Activated naive CD4-positive, alpha-beta T cell treated with anti-CD3 and anti-CD28 coated beads, Interleukin-2, amount 50 U/mL, for 72 hours (primary cell): ENCODE data around the gene DCUN1D1. TPM values are rescaled to one million over a fixed set of nuclear protein-coding genes. Genes with fewer than 3 reads are reported as not detected.

Experiments used
- ATAC-seq, 2 donors: fragments of 150-1000 bp; cut with Tn5 transposase; 2 replicates each; pipeline ENCODE4 v1.10.0; 2021; ENCODE audit warnings: mild to moderate bottlenecking in 2 of 2, moderate library complexity in 2 of 2
- DNase-seq, 2 donors: peaks; one replicate each; pipeline ENCODE4 v3.0.0; 2021 to 2022; ENCODE audit warnings: low spot score in 2 of 2
- H3K27ac Mint-ChIP-seq, 2 donors: one replicate each; pipeline ENCODE4 v1.8.0; 2022; ENCODE audit warnings: mild to moderate bottlenecking in 2 of 2, mixed read lengths in 2 of 2
- H3K36me3 Mint-ChIP-seq, 2 donors: one replicate each; pipeline ENCODE4 v1.8.0; 2022; ENCODE audit warnings: mixed read lengths in 2 of 2
- H3K9me3 Mint-ChIP-seq, 2 donors: one replicate each; pipeline ENCODE4 v1.8.0; 2022; ENCODE audit warnings: mixed read lengths in 2 of 2
- total RNA-seq, 2 donors: library from RNA; stranded (reverse); gene quantifications; one replicate each; pipeline ENCODE4 v1.2.3, GENCODE V29; 2022

The DCUN1D1 gene
- total RNA-seq, 2 donors from 2014 or later = 30.6 to 50.2 TPM

- H3K9me3 Mint-ChIP-seq = no peaks in the 10 kb centered on the region
- no peak for ATAC-seq
- H3K27ac Mint-ChIP-seq = peak overlapping the region in 1 of 2 donors; percentile 41
- no peak for DNase-seq
- H3K36me3 Mint-ChIP-seq = peaks cover 0 to 6% of the 10 kb centered on the region in 2 donors
Observed at GRCh38 chr3:182920515-182921084, 59.7 kb downstream of the DCUN1D1 start.

GRCh38 chr3:182919866-182920357, 60.4 kb downstream of the DCUN1D1 start:
- H3K36me3 Mint-ChIP-seq = peaks cover 2 to 4% of the 10 kb centered on the region in 2 donors
- no peak for ATAC-seq
- H3K27ac Mint-ChIP-seq = no peak overlapping the region
- DNase-seq = no peak
- H3K9me3 Mint-ChIP-seq = no peaks in the 10 kb centered on the region

GRCh38 chr3:182917134-182917533, 63.2 kb downstream of the DCUN1D1 start:
- DNase-seq (no peak), ATAC-seq (no peak)
- H3K36me3 Mint-ChIP-seq = peaks cover 8 to 11% of the 10 kb centered on the region in 2 donors
- H3K27ac Mint-ChIP-seq = no peak overlapping the region
- H3K9me3 Mint-ChIP-seq = no peaks in the 10 kb centered on the region

GRCh38 chr3:182914341-182914740, 66.0 kb downstream of the DCUN1D1 start:
- peak in 1 of 2 donors; percentile 59 for ATAC-seq
- H3K36me3 Mint-ChIP-seq = peaks cover 8 to 11% of the 10 kb centered on the region in 2 donors
- no peak for DNase-seq
- no peaks in the 10 kb centered on the region for H3K9me3 Mint-ChIP-seq
- peak overlapping the region; percentile 64 to 69 for H3K27ac Mint-ChIP-seq

- ATAC-seq (peak; percentile 8 to 48), DNase-seq (no peak)
- Mint-ChIP-seq H3K36me3 (peaks cover 8 to 11% of the 10 kb centered on the region in 2 donors), H3K9me3 (no peaks in the 10 kb centered on the region), H3K27ac (peak overlapping the region; percentile 69 to 71)
Observed at GRCh38 chr3:182913889-182914288, 66.4 kb downstream of the DCUN1D1 start.

GRCh38 chr3:182912474-182912873, 67.9 kb downstream of the DCUN1D1 start:
- DNase-seq (no peak), ATAC-seq (no peak)
- no peaks in the 10 kb centered on the region for H3K9me3 Mint-ChIP-seq
- no peak overlapping the region for H3K27ac Mint-ChIP-seq
- H3K36me3 Mint-ChIP-seq = peaks cover 8 to 11% of the 10 kb centered on the region in 2 donors

GRCh38 chr3:182911782-182912111, 68.6 kb downstream of the DCUN1D1 start:
- ATAC-seq (no peak), DNase-seq (no peak)
- H3K36me3 Mint-ChIP-seq = peaks cover 8 to 11% of the 10 kb centered on the region in 2 donors
- peak overlapping the region; percentile 44 to 65 for H3K27ac Mint-ChIP-seq
- H3K9me3 Mint-ChIP-seq = no peaks in the 10 kb centered on the region

- H3K27ac Mint-ChIP-seq = peak overlapping the region; percentile 44 to 65
- peaks cover 8 to 11% of the 10 kb centered on the region in 2 donors for H3K36me3 Mint-ChIP-seq
- H3K9me3 Mint-ChIP-seq = no peaks in the 10 kb centered on the region
- DNase-seq (no peak), ATAC-seq (peak; percentile 39 to 90)
Observed at GRCh38 chr3:182910936-182911781, 69.2 kb downstream of the DCUN1D1 start.

GRCh38 chr3:182909318-182910040, 70.9 kb downstream of the DCUN1D1 start:
- no peak overlapping the region for H3K27ac Mint-ChIP-seq
- DNase-seq (no peak), ATAC-seq (peak in 1 of 2 donors; percentile 43)
- H3K36me3 Mint-ChIP-seq = peaks cover 1 to 3% of the 10 kb centered on the region in 2 donors
- H3K9me3 Mint-ChIP-seq = no peaks in the 10 kb centered on the region

GRCh38 chr3:182908471-182908870, 71.9 kb downstream of the DCUN1D1 start:
- no peak for ATAC-seq
- no peak overlapping the region for H3K27ac Mint-ChIP-seq
- H3K36me3 Mint-ChIP-seq = no peaks in the 10 kb centered on the region
- no peak for DNase-seq
- no peaks in the 10 kb centered on the region for H3K9me3 Mint-ChIP-seq

- ATAC-seq = no peak
- DNase-seq = no peak
- Mint-ChIP-seq H3K36me3 (no peaks in the 10 kb centered on the region), H3K27ac (peak overlapping the region; percentile 10 to 26), H3K9me3 (no peaks in the 10 kb centered on the region)
Observed at GRCh38 chr3:182906036-182906435, 74.3 kb downstream of the DCUN1D1 start.

GRCh38 chr3:182905623-182906022, 74.7 kb downstream of the DCUN1D1 start:
- DNase-seq (no peak), ATAC-seq (no peak)
- peak overlapping the region in 1 of 2 donors; percentile 10 for H3K27ac Mint-ChIP-seq

GRCh38 chr3:182904164-182904563, 76.2 kb downstream of the DCUN1D1 start:
- Mint-ChIP-seq H3K9me3 (no peaks in the 10 kb centered on the region), H3K27ac (no peak overlapping the region), H3K36me3 (no peaks in the 10 kb centered on the region)
- no peak for DNase-seq
- ATAC-seq = no peak

More at GRCh38 chr3:182905623-182906022, 74.7 kb downstream of the DCUN1D1 start:
- Mint-ChIP-seq H3K36me3 (no peaks in the 10 kb centered on the region), H3K9me3 (no peaks in the 10 kb centered on the region)

- Mint-ChIP-seq H3K36me3 (no peaks in the 10 kb centered on the region), H3K27ac (no peak overlapping the region), H3K9me3 (no peaks in the 10 kb centered on the region)
- ATAC-seq = no peak
- DNase-seq = no peak
Observed at GRCh38 chr3:182902236-182902635, 78.1 kb downstream of the DCUN1D1 start.

GRCh38 chr3:182896553-182896952, 83.8 kb downstream of the DCUN1D1 start:
- DNase-seq (no peak), ATAC-seq (no peak)
- Mint-ChIP-seq H3K36me3 (peaks cover 0 to 7% of the 10 kb centered on the region in 2 donors), H3K9me3 (no peaks in the 10 kb centered on the region), H3K27ac (no peak overlapping the region)

- DNase-seq (no peak), ATAC-seq (no peak)
- H3K27ac Mint-ChIP-seq = no peak overlapping the region
- H3K36me3 Mint-ChIP-seq = peaks cover 0 to 7% of the 10 kb centered on the region in 2 donors
- H3K9me3 Mint-ChIP-seq = no peaks in the 10 kb centered on the region
Observed at GRCh38 chr3:182895513-182896112, 84.7 kb downstream of the DCUN1D1 start.
